DOHH2 (cell line): ENCODE measurements around the gene DLX4.

Source experiments
- H3F3A ChIP-seq: fragments of 200-600 bp; sonication (generic), shearing (Covaris generic); 2 replicates; pipeline ENCODE4 v1.6.0; 2016; ENCODE audit warnings: antibody characterized with exemption, mild to moderate bottlenecking; ENCODE audit not compliant: control insufficient read depth, insufficient read depth
- H3K27ac ChIP-seq: fragments of 200-600 bp; sonication (generic); 2 replicates; pipeline ENCODE4 v1.5.1; 2014; ENCODE audit warnings: low read depth, mild to moderate bottlenecking, low read length, moderate library complexity
- H3K27me3 ChIP-seq: fragments of 200-600 bp; sonication (generic); 2 replicates; pipeline ENCODE4 v1.6.1; 2014; ENCODE audit warnings: mild to moderate bottlenecking, low read length, mixed read lengths; ENCODE audit not compliant: control insufficient read depth
- H3K36me3 ChIP-seq: fragments of 200-600 bp; sonication (generic); 2 replicates; pipeline ENCODE4 v1.6.1; 2014; ENCODE audit warnings: mild to moderate bottlenecking, low read length, moderate library complexity, mixed read lengths; ENCODE audit not compliant: control insufficient read depth
- H3K4me1 ChIP-seq: fragments of 200-600 bp; sonication (generic); 2 replicates; pipeline ENCODE4 v1.6.1; 2014; ENCODE audit warnings: mild to moderate bottlenecking, low read length, mixed read lengths; ENCODE audit not compliant: control insufficient read depth
- H3K4me2 ChIP-seq: fragments of 200-600 bp; sonication (generic); 2 replicates; pipeline ENCODE4 v1.6.0; 2014; ENCODE audit warnings: mild to moderate bottlenecking, low read length, moderate library complexity
- H3K4me3 ChIP-seq: fragments of 200-600 bp; sonication (generic); 2 replicates; pipeline ENCODE4 v1.5.1; 2014; ENCODE audit warnings: mild to moderate bottlenecking, low read length, mixed read lengths
- H3K79me2 ChIP-seq: fragments of 200-600 bp; sonication (generic); 2 replicates; pipeline ENCODE4 v1.6.1; 2014; ENCODE audit warnings: mild to moderate bottlenecking, low read length, mixed read lengths; ENCODE audit not compliant: control insufficient read depth
- H3K9me2 ChIP-seq: fragments of 200-600 bp; sonication (generic); replicated peaks from 2 replicates; pipeline ENCODE4 v1.6.1; 2014; ENCODE audit warnings: mild to moderate bottlenecking, low read length, mixed read lengths; ENCODE audit not compliant: control insufficient read depth
- H3K9me3 ChIP-seq: fragments of 200-600 bp; sonication (generic); 2 replicates; pipeline ENCODE4 v1.6.1; 2014; ENCODE audit warnings: antibody characterized with exemption, low read length, mixed read lengths; ENCODE audit not compliant: control insufficient read depth, insufficient read depth
- H4K20me1 ChIP-seq: fragments of 200-600 bp; sonication (generic); 2 replicates; pipeline ENCODE4 v1.6.0; 2014; ENCODE audit warnings: low read depth, mild to moderate bottlenecking, antibody characterized with exemption, low read length, moderate library complexity; ENCODE audit not compliant: control insufficient read depth, insufficient read depth
- EZH2phosphoT487 ChIP-seq: fragments of 200-600 bp; sonication (generic); IDR thresholded peaks from 2 replicates; pipeline ENCODE4 v1.6.1; 2017; ENCODE audit warnings: borderline replicate concordance, mild to moderate bottlenecking, antibody characterized with exemption, low read length, moderate library complexity, mixed read lengths
- TF ChIP-seq, protein P1 (sequence below): fragments of 200-600 bp; sonication (generic); IDR thresholded peaks from one replicate; pipeline ENCODE4 v1.5.1; 2014; ENCODE audit warnings: antibody characterized with exemption, mild to moderate bottlenecking, low read depth, low read length; ENCODE audit not compliant: poor library complexity, severe bottlenecking

The DLX4 gene

DNA sequence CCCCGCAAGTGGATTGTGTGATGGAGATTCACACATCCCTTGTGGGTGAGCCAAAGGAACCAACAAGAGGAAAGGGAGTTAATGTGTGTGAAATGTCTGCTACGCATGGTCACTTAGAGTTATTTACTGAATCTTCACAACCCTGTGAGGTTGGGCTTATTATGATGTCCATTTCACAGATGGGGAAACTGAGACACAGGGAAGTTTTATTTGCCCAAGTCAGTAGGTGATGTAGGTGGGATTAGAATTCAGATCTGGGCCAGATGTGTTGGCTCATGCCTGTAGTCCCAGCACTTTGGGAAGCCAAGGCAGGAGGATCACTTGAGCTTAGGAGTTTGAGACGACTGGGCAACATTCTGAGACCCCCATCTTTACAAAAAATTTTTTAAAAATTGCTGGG lies 11.6 kb upstream of the DLX4 start:
- H3K27ac ChIP-seq = no peak overlapping the region
- H3K9me3 ChIP-seq = no peaks in the 10 kb centered on the region
- H3K27me3 ChIP-seq = peaks cover 5% of the 10 kb centered on the region; the same call in 1 of the 2 replicates
- TF ChIP-seq, protein P1, sequence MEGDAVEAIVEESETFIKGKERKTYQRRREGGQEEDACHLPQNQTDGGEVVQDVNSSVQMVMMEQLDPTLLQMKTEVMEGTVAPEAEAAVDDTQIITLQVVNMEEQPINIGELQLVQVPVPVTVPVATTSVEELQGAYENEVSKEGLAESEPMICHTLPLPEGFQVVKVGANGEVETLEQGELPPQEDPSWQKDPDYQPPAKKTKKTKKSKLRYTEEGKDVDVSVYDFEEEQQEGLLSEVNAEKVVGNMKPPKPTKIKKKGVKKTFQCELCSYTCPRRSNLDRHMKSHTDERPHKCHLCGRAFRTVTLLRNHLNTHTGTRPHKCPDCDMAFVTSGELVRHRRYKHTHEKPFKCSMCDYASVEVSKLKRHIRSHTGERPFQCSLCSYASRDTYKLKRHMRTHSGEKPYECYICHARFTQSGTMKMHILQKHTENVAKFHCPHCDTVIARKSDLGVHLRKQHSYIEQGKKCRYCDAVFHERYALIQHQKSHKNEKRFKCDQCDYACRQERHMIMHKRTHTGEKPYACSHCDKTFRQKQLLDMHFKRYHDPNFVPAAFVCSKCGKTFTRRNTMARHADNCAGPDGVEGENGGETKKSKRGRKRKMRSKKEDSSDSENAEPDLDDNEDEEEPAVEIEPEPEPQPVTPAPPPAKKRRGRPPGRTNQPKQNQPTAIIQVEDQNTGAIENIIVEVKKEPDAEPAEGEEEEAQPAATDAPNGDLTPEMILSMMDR = no peak
- no peak for TF ChIP-seq EZH2phosphoT487
- H3K9me2 ChIP-seq = no peaks in the 10 kb centered on the region
- no peak overlapping the region for H3K4me3 ChIP-seq
- H3K4me2 ChIP-seq = no peak overlapping the region
- H3K79me2 ChIP-seq = no peaks in the 10 kb centered on the region
- H3K36me3 ChIP-seq = no peaks in the 10 kb centered on the region
- no peaks in the 10 kb centered on the region for H3F3A ChIP-seq
- H4K20me1 ChIP-seq = no peaks in the 10 kb centered on the region
- no peaks in the 10 kb centered on the region for H3K4me1 ChIP-seq

DNA sequence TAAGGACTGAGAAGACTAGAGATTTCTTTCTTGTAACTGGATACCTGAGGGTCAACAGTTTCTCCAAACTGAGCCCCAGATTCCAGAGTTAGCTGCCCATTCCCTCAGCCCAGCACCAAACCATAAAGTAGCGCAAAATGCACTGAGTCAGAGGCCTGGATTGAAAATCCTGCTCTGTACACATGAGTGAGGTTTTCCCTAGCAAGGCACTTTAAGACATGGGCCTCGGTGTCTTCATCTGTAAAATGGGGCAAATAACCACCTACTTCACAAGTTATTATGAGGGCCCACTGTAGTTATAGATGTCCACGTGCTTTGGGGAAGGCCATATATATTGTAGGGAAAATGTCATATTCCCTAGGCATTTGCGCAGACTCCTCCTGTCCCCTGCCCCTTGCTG lies 10.3 kb upstream of the DLX4 start:
- Histone ChIP-seq H3K36me3 (no peaks in the 10 kb centered on the region), H3K4me3 (no peak overlapping the region), H3K4me2 (no peak overlapping the region), H3K27me3 (peaks cover 9% of the 10 kb centered on the region; the same call in 1 of the 2 replicates), H3K9me2 (no peaks in the 10 kb centered on the region), H3K4me1 (no peaks in the 10 kb centered on the region), H3K79me2 (no peaks in the 10 kb centered on the region), H3K27ac (no peak overlapping the region), H3F3A (no peaks in the 10 kb centered on the region), H3K9me3 (no peaks in the 10 kb centered on the region), H4K20me1 (no peaks in the 10 kb centered on the region)
- TF ChIP-seq EZH2phosphoT487 = no peak
- TF ChIP-seq, protein P1 = no peak

DNA sequence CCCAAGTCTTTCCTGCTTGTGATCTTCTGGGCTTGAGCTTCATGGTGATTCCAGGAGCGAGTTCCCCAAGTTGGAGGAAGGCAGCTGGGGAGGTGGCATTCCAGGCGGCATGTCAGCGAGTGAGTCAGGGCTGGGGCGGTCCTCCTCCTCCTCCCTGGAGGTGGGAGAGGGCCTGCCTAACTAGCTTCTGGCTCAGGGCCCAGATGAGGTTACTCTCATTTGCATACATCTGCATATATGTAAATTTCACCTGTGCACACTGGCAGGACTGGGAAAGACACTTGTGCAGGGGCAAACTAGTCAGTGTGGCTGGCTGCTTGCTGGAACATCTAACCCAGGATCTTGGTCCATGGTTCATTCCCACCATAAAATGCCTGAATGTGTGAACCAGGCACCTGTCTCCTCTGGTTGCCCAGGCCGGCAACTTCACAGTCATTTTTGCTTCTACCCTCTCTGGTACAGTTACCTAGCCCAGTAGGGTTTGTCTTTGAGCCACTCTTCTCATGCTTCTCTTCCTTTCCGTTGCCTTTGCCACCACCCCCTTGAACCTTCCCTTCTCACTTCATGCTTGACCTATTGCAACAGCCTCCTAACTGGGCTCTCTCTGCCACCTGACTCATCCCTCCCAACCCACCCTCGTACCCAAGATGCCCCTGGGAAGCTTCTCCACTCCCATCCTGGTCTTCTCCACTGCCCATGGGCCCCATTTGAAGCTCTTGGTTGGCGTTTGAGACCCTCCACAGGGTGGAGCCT lies 9.6 kb upstream of the DLX4 start:
- Histone ChIP-seq H3F3A (no peaks in the 10 kb centered on the region), H3K36me3 (no peaks in the 10 kb centered on the region), H3K9me2 (no peaks in the 10 kb centered on the region), H3K79me2 (no peaks in the 10 kb centered on the region), H3K9me3 (no peaks in the 10 kb centered on the region), H3K27me3 (peaks cover 9% of the 10 kb centered on the region; the same call in 1 of the 2 replicates), H3K27ac (no peak overlapping the region), H3K4me2 (no peak overlapping the region), H3K4me3 (no peak overlapping the region), H4K20me1 (no peaks in the 10 kb centered on the region), H3K4me1 (no peaks in the 10 kb centered on the region)
- TF ChIP-seq EZH2phosphoT487 = no peak

DNA sequence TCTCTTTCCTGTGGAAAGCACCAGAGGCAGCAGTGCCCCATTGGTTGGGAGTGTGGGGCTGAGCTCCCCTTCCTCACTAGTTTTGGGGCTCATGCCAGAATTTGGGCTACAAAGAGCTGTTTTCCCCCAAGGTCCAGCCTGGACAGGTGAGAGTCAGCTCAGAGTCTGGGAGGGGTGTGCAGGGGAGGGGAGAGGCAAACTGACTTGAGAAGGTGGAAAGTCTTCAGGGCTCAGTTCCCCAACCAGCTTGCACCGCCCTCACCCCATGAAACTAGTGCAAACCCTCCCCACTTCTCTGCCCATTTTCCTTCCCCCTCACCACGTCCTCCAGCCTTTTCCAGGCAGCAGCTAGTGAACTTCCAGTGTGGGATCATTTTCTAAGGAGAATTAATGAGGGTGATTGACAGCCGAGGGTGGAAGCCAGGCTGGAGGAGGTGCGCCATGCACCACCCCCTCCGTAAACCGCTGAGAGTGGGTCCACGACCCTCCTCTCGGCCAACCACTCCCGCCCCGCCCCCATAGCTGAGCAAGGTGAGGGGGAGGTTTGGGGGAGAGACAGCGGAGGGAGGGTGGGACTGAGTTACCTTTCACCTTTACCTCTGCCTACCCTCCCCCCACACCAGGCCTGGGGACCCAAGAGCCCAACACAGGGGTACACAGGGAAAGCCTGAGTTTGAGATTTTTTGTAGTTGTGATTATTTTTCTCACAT lies 6.2 kb upstream of the DLX4 start:
- Histone ChIP-seq H3K4me2 (no peak overlapping the region), H3K4me3 (no peak overlapping the region), H3K27me3 (peaks cover 25% of the 10 kb centered on the region), H3K4me1 (no peaks in the 10 kb centered on the region), H3K9me3 (no peaks in the 10 kb centered on the region), H3F3A (peaks cover 2% of the 10 kb centered on the region; the same call in 1 of the 2 replicates), H3K27ac (no peak overlapping the region), H3K79me2 (no peaks in the 10 kb centered on the region), H3K9me2 (no peaks in the 10 kb centered on the region), H4K20me1 (no peaks in the 10 kb centered on the region), H3K36me3 (no peaks in the 10 kb centered on the region)
- TF ChIP-seq, protein P1 = no peak
- no peak for TF ChIP-seq EZH2phosphoT487
